AG04450 (cell line): ENCODE data around the gene HIVEP3. TPM values are rescaled to one million over a fixed set of nuclear protein-coding genes. Genes with fewer than 3 reads are reported as not detected.

Experiments
- CTCF ChIA-PET: fragments of 300-600, 350-600 bp; formaldehyde crosslinking; extraction: SDS; loops from one replicate; lab custom pipeline; 2022; ENCODE audit warnings: antibody characterized with exemption, inconsistent platforms; lab: Charles Lee
- POLR2A ChIA-PET: fragments of 350-600 bp; formaldehyde crosslinking; extraction: SDS; loops from one replicate; lab custom pipeline; 2021; ENCODE audit warnings: antibody characterized with exemption, inconsistent platforms; lab: Yijun Ruan, JAX
- DNase-seq: peaks from one replicate; pipeline ENCODE4 v3.0.0-alpha.2; 2011; ENCODE audit warnings: low read depth, low spot score
- H3K27ac ChIP-seq: one replicate; pipeline ENCODE4 v1.5.1; 2012; ENCODE audit warnings: low read depth, low read length, control low read depth
- H3K27me3 ChIP-seq: one replicate; pipeline ENCODE4 v1.6.0; 2012; ENCODE audit warnings: low read length; ENCODE audit not compliant: control insufficient read depth, insufficient read depth
- H3K4me3 ChIP-seq: 2 replicates; pipeline ENCODE4 v1.5.1; 2011; ENCODE audit warnings: mild to moderate bottlenecking, low read depth, low read length, control low read depth
- H3K9me3 ChIP-seq: 2 replicates; pipeline ENCODE4 v1.5.1; 2012; ENCODE audit warnings: low read length; ENCODE audit not compliant: control insufficient read depth, insufficient read depth
- CTCF ChIP-seq: IDR thresholded peaks from 2 replicates; pipeline ENCODE4 v1.5.1; 2011; ENCODE audit warnings: low read depth, low read length, control low read depth, inconsistent platforms
- polyA plus RNA-seq: library from polyadenylated mRNA; depleted of rRNA; stranded (reverse); fragments of >200 nt; gene quantifications from 2 replicates; pipeline ENCODE4 v1.2.3, GENCODE V29; 2011

Gene HIVEP3
- polyA plus RNA-seq, 1 experiment = 4.8 TPM

GRCh38 chr1:41535716-41536115 is 383.0 kb downstream of the HIVEP3 start:
- H3K9me3 ChIP-seq = peaks cover under 1% of the 10 kb centered on the region; the same call in 1 of the 2 replicates
- H3K4me3 ChIP-seq = no peak overlapping the region
- H3K27me3 ChIP-seq = no peaks in the 10 kb centered on the region
- no peak for TF ChIP-seq CTCF
- H3K27ac ChIP-seq = no peak overlapping the region
- ChIA-PET CTCF (interaction anchor here (3.2 kb wide), 1 partner anchor 19 kb away, joined by 22 read pairs; no protein-coding TSS in a partner anchor), POLR2A (no interaction called here)
- no peak for DNase-seq

- no peak for TF ChIP-seq CTCF
- Histone ChIP-seq H3K4me3 (no peak overlapping the region), H3K27me3 (no peaks in the 10 kb centered on the region), H3K9me3 (peaks cover 4% of the 10 kb centered on the region; the same call in 1 of the 2 replicates), H3K27ac (no peak overlapping the region)
- DNase-seq = no peak
- ChIA-PET POLR2A (no interaction called here), CTCF (no interaction called here)
Measured at GRCh38 chr1:41535276-41535675, 383.4 kb downstream of the HIVEP3 start.

- TF ChIP-seq CTCF = no peak
- no peak overlapping the region for H3K4me3 ChIP-seq
- no peaks in the 10 kb centered on the region for H3K27me3 ChIP-seq
- H3K27ac ChIP-seq = no peak overlapping the region
- DNase-seq = no peak
- ChIA-PET CTCF (interaction anchor here (1.0 kb wide), 1 partner anchor 18 kb away, joined by 3 read pairs; no protein-coding TSS in a partner anchor), POLR2A (no interaction called here)
- H3K9me3 ChIP-seq = peaks cover 9% of the 10 kb centered on the region; the same call in 1 of the 2 replicates
Measured at GRCh38 chr1:41534181-41535076, 384.3 kb downstream of the HIVEP3 start.

GRCh38 chr1:41533731-41534080 is 385.0 kb downstream of the HIVEP3 start:
- no peak for DNase-seq
- POLR2A ChIA-PET = no interaction called here
- H3K4me3 ChIP-seq = no peak overlapping the region
- no peak overlapping the region for H3K27ac ChIP-seq
- TF ChIP-seq CTCF = no peak
- peaks cover 9% of the 10 kb centered on the region; the same call in 1 of the 2 replicates for H3K9me3 ChIP-seq
- H3K27me3 ChIP-seq = no peaks in the 10 kb centered on the region
- CTCF ChIA-PET = interaction anchor here (1.0 kb wide), 1 partner anchor 18 kb away, joined by 3 read pairs; no protein-coding TSS in a partner anchor
